GM23338 (cell line): ENCODE data around the gene BEX5.
A peak's percentile ranks its signal among the peaks of the same experiment; 100 is the strongest.
"Not testable (repeated sequence)": the region's sequence is repeated elsewhere in the genome, so short reads cannot be mapped to it uniquely, and the experiment has no call there.

Source experiments
- CREB1 ChIP-seq: fragments of 250-450 bp; sonication (Bioruptor Pico); IDR thresholded peaks from 2 replicates; pipeline ENCODE4 v1.5.0; 2020; ENCODE audit warnings: low read depth, mild to moderate bottlenecking, moderate library complexity
- CTCF ChIP-seq, 2 experiments: fragments of 200-600 bp in 1 of 2; sonication (generic) in 1 of 2; conservative IDR thresholded peaks; 2 replicates each; pipeline versions ENCODE4 v1.5.1 to v1.6.1; 2016 to 2017; ENCODE audit warnings: antibody characterized with exemption in 2 of 2, low read depth in 2 of 2, mild to moderate bottlenecking in 2 of 2, moderate library complexity in 1 of 2
- ETS1 ChIP-seq: IDR thresholded peaks from 2 replicates; pipeline ENCODE4 v1.6.1; 2016; ENCODE audit warnings: antibody characterized with exemption
- EZH2 ChIP-seq: fragments of 200-600 bp; sonication (generic); IDR thresholded peaks from one replicate; pipeline ENCODE4 v1.8.0; 2017; ENCODE audit warnings: antibody characterized with exemption, mild to moderate bottlenecking, low read depth; ENCODE audit not compliant: unreplicated experiment
- EZH2phosphoT487 ChIP-seq: fragments of 200-600 bp; sonication (generic); IDR thresholded peaks from one replicate; pipeline ENCODE4 v1.8.1; 2018; ENCODE audit warnings: antibody characterized with exemption; ENCODE audit not compliant: unreplicated experiment
- POLR2AphosphoS5 ChIP-seq: IDR thresholded peaks from 2 replicates; pipeline ENCODE4 v1.6.1; 2016; ENCODE audit warnings: antibody characterized with exemption, low read depth
- ZNF114 ChIP-seq: fragments of 250-450 bp; sonication (Bioruptor Pico); IDR thresholded peaks from 2 replicates; pipeline ENCODE4 v1.5.0; 2020; ENCODE audit warnings: mild to moderate bottlenecking, moderate library complexity
- TF ChIP-seq, protein P1 (sequence below): IDR thresholded peaks from one replicate; pipeline ENCODE4 v1.6.1; 2018; ENCODE audit warnings: antibody characterized with exemption; ENCODE audit not compliant: unreplicated experiment

- TF ChIP-seq CTCF (conservative IDR thresholded peaks at IDR 0.05; ENCODE audit: low read depth in 2 of 2); POLR2AphosphoS5; EZH2; ZNF114 (CRISPR knock-in tag); ETS1; EZH2phosphoT487: not testable (repeated sequence)
- TF ChIP-seq, protein P1, sequence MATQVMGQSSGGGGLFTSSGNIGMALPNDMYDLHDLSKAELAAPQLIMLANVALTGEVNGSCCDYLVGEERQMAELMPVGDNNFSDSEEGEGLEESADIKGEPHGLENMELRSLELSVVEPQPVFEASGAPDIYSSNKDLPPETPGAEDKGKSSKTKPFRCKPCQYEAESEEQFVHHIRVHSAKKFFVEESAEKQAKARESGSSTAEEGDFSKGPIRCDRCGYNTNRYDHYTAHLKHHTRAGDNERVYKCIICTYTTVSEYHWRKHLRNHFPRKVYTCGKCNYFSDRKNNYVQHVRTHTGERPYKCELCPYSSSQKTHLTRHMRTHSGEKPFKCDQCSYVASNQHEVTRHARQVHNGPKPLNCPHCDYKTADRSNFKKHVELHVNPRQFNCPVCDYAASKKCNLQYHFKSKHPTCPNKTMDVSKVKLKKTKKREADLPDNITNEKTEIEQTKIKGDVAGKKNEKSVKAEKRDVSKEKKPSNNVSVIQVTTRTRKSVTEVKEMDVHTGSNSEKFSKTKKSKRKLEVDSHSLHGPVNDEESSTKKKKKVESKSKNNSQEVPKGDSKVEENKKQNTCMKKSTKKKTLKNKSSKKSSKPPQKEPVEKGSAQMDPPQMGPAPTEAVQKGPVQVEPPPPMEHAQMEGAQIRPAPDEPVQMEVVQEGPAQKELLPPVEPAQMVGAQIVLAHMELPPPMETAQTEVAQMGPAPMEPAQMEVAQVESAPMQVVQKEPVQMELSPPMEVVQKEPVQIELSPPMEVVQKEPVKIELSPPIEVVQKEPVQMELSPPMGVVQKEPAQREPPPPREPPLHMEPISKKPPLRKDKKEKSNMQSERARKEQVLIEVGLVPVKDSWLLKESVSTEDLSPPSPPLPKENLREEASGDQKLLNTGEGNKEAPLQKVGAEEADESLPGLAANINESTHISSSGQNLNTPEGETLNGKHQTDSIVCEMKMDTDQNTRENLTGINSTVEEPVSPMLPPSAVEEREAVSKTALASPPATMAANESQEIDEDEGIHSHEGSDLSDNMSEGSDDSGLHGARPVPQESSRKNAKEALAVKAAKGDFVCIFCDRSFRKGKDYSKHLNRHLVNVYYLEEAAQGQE = not testable (repeated sequence)
- peak; percentile 84 for TF ChIP-seq CREB1
These were observed 30.3 kb downstream of the BEX5 start, which contains the start of gene TCEAL2 for GRCh38 chrX:102125436-102125835.
